GM21825 (cell line): ENCODE results near the gene TCF7.

Experiments used
- ATAC-seq: cut with Tn5 transposase; IDR thresholded peaks from one replicate; pipeline ENCODE4 v1.9.1; 2021; ENCODE audit warnings: mild to moderate bottlenecking, moderate library complexity; ENCODE audit not compliant: unreplicated experiment

Gene TCF7

DNA sequence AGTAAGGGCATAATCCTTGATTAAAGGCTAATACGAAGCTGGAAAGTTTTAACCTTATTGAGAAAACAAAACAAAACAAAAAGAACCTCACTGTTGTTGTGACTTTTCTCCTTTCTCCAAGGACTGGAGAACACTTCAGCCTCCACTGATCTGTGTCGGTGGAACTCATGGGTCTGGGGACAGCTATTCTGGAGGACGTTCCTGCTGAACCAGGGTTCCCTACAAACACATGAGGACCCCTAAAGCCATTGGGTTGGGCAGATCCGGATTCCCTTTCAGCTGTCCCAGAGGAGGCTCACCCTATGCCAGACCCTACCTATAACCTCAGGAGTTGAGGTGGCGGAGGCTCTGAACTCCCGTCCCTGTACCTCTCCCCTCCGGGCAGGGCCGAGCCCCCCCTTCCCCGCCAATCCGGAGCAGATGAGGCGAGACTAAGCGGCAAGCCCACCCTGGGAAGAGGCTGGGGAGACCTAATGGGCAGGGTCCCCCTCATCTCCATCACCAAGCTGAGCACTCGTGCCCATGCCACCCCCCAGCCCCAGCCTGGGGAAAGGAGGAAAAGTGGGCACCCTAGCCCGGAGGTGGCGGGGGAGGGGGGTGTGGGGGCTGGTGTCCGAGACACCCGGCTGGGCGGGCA is 1.6 kb upstream of the TCF7 start:
- no peak for ATAC-seq

DNA sequence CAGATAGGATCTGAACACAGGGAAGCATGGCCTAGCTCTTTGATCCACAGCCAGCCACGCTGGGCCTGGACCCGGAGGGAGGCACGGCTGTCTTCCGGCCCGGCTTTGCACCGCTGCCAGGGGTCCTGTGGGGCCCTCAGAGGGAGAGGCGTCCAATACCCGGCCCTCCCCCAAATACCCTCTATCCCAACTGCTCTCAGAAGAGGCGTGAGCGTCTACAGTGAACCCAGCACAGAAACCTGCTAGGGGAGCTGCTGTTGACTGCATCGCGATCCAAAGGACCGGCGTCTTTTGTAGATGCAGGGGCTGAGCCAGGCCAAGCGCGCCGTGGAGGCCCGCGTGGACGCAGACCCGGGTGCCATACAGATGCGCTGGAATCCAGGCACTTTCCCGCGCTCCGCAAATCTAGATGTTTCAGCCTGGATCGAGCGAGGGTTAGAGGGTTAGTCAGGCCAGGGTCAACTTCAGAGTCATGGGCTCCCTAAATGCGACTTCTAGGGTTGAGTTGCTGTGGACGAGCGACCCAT is 1.1 kb upstream of the TCF7 start:
- ATAC-seq = no peak

DNA sequence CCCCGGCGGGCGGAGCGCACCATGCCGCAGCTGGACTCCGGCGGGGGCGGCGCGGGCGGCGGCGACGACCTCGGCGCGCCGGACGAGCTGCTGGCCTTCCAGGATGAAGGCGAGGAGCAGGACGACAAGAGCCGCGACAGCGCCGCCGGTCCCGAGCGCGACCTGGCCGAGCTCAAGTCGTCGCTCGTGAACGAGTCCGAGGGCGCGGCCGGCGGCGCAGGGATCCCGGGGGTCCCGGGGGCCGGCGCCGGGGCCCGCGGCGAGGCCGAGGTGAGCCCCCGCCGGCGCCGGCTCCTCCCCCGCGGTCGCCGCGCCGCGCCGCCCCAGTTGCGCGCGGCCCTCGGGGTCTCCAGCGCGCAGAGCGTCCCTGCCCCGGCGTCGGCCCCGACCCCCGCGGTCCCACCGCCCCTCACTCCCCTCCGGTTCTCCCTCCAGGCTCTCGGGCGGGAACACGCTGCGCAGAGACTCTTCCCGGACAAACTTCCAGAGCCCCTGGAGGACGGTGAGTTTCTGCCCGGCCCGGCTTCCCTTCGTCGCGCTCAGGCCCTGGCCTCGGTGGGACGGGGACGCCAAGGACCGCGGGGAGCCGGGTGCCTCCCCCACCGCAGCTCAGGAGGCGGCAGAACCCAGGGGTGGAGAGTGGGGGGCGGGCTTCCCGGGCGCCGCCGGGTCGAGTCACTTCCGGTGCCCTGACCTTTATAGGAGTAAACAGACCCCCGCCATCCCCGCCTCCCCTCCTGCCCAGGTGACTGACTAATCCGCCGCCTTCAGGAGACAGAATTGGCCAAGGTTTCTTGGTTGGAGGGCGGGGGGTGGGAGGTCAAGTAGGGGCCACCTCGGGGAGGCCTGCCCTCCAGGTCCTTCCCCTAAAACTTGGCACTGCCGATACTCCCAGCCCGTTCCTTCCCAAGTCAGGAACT is 665 bp downstream of the TCF7 start:
- peak; percentile 7 for ATAC-seq

DNA sequence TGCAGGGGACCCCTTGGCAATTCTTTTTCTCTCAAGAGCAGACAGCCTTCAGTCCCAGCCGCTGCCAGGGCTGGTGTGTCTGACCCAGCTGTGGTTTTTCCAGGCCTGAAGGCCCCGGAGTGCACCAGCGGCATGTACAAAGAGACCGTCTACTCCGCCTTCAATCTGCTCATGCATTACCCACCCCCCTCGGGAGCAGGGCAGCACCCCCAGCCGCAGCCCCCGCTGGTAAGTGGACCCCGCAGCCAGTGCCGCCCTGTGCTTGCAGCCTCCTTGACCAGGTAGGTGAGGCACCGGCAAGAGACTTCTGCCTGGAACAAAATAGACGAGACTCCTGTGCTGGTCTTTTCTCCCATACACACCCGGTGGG is 1.3 kb downstream of the TCF7 start:
- ATAC-seq = no peak

DNA sequence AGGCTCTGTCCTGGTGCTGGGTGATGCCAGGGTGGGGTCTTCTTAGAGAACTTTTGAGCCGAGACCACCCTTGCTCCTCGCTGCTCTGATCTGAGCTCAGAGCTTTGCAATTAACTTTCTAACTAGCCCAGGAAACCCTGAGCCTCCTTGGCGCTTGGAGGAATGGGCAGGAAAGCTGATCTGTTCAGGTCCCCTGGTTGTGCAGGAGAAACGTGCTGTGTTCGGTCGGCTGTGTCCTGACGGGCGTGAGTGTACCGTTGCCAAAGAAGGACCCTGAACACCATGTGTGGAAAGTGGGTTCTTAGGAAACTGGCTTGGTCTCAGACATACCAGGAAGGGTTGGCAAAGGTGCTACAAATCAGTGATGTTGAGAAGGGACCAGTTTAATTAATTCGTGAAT is 1.8 kb downstream of the TCF7 start:
- no peak for ATAC-seq

DNA sequence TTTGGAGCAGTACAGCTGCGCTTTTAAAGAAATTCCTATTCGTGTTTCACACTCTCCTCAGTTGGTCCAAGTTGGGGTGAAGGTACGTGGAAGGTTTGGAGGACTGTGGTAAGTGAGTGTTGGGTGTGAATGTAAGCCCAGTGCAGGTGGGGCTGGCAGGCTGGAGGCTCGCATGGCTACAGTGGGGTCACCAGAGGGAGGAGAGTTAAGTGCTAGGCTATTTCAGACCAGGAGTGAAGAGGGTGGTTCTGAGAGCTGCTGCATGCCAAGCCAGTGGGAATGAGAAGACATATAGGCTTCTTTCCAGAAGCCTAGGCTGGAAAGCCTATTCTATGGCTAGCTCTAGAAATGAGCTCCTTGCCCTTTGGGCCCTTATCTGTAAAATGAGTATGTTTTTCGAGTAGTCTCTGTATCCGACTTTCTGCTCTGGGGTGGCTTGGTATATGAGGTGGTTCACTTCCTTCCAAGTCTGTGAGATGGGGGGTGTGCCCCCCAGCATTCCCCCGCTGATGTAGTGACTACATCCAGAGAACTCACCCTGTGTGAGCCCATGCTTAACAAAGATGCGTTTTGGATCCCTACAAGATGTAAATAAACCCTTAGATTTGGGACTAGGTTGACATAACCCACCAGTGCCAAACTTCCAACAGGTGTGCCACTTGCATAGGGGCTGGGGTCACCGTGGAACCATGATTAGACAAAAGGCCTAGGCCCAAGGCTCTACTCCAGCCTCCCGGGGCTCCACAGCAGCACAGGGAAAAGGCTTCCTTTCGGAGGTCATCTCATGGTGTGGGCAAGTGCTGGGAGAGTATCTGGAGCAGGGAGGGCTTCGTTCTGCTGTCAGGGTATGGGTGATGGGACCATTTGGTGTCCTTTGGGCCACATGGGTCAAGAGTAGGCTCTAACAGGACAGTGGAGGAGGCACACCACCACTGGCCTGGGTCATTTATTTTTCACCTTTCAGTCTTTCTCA is 2.6 kb downstream of the TCF7 start:
- no peak for ATAC-seq

DNA sequence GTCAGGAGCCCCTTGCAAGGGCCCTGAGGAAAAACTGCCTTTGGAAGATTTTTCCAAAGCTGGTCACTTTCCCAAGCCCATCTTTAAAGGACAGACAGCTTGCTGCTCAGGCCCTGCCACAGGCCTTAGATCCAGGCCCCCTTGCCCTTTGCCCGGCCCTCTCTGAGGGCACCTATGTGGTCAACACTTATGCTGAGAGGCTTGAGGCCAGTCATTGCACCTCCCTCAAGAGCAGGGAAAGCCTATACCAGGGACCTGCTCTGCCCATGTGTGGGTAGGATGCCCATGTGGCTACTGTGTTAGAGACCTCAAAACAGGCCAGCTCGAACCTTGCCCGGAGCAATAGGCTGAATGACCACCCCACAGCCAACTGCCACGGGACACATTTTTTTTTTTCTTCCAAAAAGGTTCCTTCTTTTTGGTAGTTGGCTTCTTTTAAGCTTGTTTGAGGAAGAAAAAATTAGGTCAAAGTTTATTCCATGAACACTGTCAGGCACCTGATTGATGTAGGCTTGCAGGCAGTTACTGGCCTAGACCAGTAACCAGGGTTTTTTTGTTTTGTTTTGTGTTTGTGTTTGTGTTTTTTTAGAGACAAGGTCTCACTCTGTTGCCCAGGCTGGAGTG is 3.8 kb downstream of the TCF7 start:
- ATAC-seq = no peak

DNA sequence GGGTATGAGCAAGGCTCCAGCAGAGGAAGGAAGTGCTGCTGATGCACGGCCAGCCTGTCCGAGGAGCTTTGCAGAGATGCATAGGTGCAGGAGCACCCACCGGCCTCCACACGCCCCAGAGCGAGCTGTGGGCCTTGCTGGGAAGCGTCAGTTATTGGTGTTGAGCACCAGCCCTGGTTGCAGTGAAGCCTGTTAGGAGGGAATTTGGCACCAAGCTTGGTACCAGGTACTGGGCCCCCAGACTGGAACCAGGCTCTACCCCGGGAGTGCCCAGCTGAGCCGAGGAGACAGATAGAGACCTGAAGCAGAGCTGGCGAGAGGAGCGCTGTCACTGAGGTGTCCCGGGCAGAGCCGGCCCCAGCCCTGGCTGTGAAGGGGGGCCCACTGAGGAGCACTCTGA is 5.2 kb downstream of the TCF7 start:
- no peak for ATAC-seq

DNA sequence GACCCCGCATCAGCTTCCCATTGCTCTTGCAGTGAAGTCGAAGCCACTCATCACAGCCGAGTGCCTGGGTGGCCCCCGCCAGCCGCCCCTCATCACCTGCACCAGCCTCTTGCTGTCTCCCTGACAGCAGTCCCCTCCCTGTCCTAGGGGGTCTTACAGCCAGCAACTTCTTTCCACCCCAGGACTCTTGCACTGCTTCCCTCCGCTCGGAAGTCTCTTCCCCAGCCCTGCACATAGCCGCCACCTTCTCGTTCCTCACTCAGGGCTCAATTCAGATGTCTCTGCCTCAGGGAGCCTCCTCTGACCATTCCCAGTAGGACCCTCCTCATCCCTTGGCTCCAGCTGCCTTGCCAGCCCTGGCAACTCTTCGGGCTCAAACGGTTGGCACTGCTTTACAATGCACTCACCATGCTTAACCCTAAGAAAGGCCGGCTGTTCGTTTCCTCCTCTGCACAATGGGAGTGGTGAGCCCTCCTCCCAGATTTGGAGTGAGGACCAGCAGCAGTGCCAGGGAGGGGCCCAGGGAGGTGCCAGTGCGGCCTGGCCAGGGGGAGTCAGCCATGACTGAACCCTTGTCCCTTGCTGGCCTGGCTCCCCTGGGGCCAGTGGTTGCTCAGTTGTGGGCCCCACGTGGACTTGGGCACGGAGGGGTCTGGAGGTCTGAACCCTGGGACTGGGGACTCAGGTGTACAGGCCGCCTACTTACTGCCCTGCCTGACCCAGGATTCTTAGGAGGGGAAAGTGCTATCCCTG is 6.1 kb downstream of the TCF7 start:
- ATAC-seq = no peak

DNA sequence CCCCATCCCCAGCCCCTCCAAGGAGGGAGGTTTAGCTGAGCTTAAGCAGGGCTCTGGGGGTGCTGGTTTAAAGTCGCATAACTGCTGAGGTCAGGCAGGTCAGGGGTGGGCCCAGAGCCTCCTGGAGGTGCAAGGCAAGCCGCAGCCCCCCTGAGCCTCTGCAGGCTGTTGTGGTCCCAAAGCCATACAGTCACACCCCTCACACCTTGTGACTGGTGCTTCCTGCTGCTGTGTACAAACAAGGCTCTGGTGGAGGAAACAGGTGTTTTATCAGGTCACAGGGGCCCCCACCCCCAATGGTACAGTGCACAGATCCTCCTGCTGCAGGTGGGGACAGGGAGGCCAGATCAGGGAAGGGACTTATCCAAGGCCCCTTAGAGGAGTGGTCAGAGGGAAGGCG is 8.0 kb downstream of the TCF7 start:
- no peak for ATAC-seq

DNA sequence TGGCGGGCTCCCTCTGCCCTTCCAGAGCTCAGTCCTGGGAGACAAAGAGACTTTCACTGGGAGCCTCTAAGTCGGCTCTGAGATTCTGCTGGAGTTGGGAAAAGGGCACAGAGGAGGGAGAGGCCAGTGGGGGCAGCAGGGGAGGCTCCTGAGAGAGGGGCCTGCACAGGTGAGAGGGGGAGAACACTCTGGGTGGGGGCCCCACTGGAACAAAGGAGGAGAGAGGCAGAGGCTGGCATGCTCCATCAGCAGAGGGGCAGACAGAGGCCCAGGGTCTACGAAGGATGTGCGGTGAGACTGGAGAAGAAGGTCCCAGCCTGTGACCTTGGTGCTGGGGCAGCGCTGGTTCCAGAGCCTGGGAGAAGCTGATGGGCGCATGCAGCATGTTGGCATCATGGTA is 8.9 kb downstream of the TCF7 start:
- no peak for ATAC-seq

DNA sequence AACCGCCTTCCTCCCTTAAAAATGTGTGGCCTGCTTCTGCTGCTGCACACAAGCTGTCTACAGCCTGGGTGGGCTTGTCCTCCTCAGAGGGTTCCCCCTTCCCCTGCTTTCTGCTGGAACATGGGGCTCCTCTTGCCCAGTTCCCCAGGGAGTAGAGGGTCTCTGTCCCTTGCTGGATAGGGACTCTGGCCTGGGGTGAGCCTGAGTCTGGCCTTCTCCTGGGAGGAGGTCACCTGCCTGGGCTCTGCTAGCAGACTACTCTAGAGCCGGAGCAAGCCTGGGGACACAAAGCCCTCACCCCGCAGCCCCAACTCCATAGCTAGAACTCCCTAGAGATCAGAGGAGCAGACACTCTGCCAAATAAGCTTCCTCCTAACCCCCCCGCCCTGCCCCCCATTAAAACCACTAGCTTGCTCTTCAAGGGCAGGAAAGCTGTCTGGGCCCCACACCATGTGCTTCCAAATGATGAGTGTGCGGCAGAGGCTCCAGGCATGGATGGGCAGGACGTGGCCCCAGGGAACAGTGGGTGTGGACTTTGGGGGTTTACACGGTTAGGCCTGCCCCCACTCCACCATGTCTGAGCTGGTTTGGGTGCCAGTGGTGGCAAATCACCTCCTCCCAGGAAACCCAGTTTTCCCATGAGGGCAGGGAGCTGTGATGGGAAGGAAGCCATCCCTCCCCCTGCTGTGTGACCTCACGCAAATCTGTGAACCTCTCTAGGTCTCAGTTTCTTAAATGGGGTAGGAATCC is 10.0 kb downstream of the TCF7 start:
- ATAC-seq = no peak

DNA sequence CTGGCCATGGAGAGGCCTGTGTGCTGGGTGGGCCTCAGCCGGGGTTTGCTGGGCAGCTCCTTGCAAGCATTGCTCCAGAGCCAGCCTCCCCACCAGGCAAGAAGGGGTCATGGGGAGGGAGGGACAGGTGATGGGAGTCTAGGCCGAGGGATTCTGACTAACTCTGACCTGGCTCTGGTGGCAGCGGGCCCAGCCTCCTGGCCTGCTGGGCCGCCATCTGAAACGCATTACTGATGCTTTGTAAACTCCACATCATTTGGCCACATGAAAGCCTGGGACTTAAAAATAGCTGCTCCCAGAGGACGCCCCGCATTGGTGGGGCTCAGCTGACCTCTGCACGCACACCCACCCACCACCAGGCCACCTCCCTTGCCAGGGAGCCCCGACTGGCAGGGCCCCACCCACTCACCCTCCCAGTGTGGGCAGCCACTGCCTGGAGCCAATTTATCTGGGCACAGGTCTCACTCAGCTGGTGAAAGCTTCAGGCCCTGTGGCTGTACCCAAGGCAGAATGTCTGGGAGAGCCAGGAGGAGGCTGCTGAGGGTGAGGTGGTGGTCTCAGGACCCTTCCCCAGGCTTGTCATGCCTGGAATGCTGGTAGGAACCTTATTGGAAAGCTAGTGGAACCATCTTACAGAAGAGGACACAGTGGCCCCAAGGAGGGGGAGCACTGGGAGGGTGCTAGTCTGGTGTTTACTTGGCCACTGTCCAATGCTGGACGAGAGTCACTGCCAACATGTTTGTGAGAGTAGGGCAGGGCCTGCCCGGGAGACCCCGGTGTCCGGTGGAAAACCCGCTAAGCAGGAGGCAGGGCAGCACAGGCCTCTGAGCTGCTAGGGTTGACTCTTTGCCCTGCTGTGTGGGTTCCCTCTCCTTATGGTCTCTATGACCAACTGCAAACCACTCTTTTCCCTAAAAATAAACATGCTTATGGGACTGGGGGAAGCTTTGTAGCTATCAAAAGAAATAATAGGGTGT is 10.8 kb downstream of the TCF7 start:
- no peak for ATAC-seq

DNA sequence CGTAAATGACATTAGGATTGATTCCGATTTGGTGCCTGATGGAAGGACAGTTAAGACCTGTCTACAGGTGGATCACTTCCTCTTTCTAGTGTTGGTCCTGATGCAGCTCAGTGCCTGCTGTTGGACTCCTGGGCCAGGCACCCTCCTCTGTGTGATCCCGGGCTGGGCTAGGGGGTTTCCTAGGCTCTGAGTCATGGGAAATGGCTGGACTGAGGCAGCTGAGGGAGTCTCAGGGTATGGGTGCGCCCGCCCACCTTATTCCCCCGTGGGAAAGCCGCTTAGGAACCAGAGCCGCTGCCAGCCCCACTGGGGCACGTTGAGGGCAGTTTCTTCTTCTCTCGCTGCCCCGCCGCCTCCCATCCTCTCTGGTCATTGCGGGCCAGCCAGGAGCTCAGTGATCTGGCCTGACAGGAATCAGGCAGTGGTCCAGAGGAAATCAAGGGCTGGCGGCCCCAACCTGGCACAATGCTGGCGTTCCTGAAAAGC is 12.9 kb downstream of the TCF7 start:
- no peak for ATAC-seq

DNA sequence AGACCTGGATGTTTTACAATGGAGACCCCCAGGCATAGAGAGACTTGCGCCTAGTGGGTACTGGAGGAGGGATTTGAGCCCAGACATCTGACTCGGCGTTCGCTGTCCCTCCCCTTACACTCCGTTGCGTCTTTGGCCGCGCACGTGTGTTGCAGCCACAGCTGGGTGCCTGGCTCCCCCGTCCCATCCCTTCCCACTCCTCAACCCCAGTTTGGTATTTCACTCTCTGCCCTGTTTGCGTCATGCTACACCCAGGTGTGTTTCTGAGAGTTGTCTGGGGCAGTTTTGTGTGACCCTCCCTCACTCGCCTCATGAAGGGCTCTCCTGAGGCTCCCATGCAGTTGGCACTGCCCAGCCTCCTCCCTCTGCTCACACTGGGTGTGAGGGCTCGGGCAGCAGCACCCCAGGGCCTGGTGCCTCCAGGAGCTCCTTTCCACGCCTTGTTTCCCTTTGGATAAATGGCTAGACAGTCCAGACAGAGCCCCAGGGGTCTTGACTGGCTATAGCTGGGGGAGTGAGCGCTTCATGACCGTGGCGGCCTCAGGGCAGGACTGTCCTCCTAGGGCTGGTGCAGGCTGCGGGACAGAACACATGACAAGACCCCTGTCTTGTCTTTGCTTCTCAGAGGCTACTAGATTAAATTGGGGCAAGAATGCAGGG is 13.6 kb downstream of the TCF7 start:
- no peak for ATAC-seq

DNA sequence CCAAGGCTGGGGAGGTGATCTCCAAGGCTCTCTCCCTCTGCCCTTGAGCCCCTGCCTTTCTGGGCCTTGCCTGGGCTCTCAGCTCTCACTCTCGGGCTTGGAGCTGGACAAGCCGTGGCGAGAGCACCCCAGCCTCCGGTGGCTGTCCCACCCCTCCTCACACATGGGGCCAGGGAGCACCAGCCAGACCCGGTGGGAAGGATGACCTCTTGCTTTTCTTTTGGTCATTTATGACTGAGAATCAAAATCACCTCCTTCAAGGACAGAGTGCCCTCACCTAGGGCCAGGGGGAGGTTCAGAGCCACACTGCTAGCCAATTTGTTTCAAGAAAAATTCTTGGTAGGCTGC is 14.1 kb downstream of the TCF7 start:
- no peak for ATAC-seq

DNA sequence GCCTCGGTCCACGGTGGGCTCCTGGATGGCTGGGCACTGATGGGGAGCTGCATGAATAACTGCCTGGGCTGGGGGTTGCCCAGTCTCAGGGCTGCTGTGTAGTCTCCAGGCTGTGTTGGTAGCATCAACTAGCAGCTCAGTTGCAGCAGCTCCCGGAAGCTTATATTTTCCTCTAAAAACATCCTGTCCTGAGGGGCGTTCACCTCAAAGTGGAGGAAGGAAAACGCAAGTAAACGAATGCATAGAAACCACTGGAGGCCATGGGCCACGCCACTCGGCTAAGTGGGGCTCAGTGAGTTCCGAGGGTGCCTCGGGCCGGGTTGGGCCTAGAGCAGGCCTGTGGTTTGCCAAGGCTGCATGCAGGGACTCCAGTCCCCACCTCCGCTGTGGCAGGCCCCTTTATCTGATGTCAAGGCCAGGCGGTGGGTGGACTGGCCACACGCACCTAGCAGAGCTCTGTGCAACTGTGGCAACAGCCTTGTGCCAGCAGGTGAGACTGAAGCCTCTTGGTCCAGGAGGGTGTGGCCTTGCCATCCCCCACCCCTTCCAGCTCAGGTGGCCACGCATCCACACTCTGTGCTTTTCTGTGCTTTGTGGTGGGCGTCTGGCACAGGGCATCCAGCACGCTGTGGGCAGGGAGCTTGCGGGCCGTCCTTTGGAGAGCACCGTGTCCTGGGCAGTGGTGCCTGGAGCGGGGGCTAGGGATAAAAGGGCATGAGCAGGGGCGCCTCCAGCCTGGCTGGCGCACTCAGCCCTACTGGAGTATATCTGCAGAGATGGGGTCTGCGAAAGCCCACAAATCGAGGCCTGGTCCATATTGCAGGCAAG is 15.1 kb downstream of the TCF7 start:
- no peak for ATAC-seq
